IMR-90 (cell line): ENCODE results near the gene CALN1. TPM values are rescaled to one million over a fixed set of nuclear protein-coding genes. Genes with fewer than 3 reads are reported as not detected.

Experiments used
- ATAC-seq: fragments of 200-7000 bp; cut with Tn5 transposase; 2 replicates; pipeline ENCODE4 v1.9.1; 2020; ENCODE audit warnings: low read depth, mild to moderate bottlenecking, moderate library complexity
- BruUV-seq: library from RNA; stranded (reverse); fragments of 400-500 nt; replicated peaks from 2 replicates; lab custom pipeline; 2021; lab: Mats Ljungman, UMichigan
- CTCF ChIA-PET: fragments of 300-600 bp; formaldehyde crosslinking; extraction: SDS; loops from one replicate; lab custom pipeline; 2021; ENCODE audit warnings: antibody characterized with exemption; lab: Yijun Ruan, JAX
- POLR2A ChIA-PET: fragments of 300-600 bp; sonication (Branson Sonifier 250); formaldehyde crosslinking; loops from one replicate; lab custom pipeline; 2022; ENCODE audit warnings: antibody characterized with exemption; ENCODE audit not compliant: unreplicated experiment; lab: Charles Lee
- DNase-seq: peaks from one replicate; pipeline ENCODE4 v3.0.0; 2013
- H2AFZ ChIP-seq: replicated peaks from 2 replicates; pipeline ENCODE3; 2013; ENCODE audit warnings: low read length, mild to moderate bottlenecking; ENCODE audit not compliant: poor library complexity
- H2AK5ac ChIP-seq: 2 replicates; pipeline ENCODE4 v1.6.1; 2013; ENCODE audit warnings: low read depth, low read length, inconsistent platforms
- H2AK9ac ChIP-seq: replicated peaks from 2 replicates; pipeline ENCODE3; 2013; ENCODE audit warnings: mild to moderate bottlenecking, low read depth, low read length, moderate library complexity; ENCODE audit not compliant: poor library complexity
- H2BK120ac ChIP-seq: 2 replicates; pipeline ENCODE4 v1.6.1; 2013; ENCODE audit warnings: low read depth, low read length, inconsistent platforms
- H2BK15ac ChIP-seq: 3 replicates; pipeline ENCODE4 v1.6.1; 2013; ENCODE audit warnings: low read depth, low read length, inconsistent platforms
- H2BK20ac ChIP-seq: 2 replicates; pipeline ENCODE4 v1.6.1; 2013; ENCODE audit warnings: low read depth, mild to moderate bottlenecking, inconsistent platforms, low read length, moderate library complexity
- H2BK5ac ChIP-seq: 2 replicates; pipeline ENCODE4 v1.6.1; 2013; ENCODE audit warnings: mild to moderate bottlenecking, low read depth, low read length, inconsistent platforms; ENCODE audit not compliant: poor library complexity, severe bottlenecking
- H3K14ac ChIP-seq: replicated peaks from 2 replicates; pipeline ENCODE4 v1.6.1; 2013; ENCODE audit warnings: low read depth, low read length, inconsistent platforms
- H3K18ac ChIP-seq: 2 replicates; pipeline ENCODE4 v1.6.1; 2013; ENCODE audit warnings: low read depth, low read length, control low read depth
- H3K23ac ChIP-seq: 2 replicates; pipeline ENCODE4 v1.6.1; 2013; ENCODE audit warnings: low read depth, low read length, inconsistent platforms
- H3K27ac ChIP-seq: 2 replicates; pipeline ENCODE4 v1.5.1; 2013; ENCODE audit warnings: mild to moderate bottlenecking, control low read depth, low read length; ENCODE audit not compliant: insufficient read depth
- H3K27me3 ChIP-seq: 2 replicates; pipeline ENCODE4 v1.6.1; 2013; ENCODE audit warnings: low read length; ENCODE audit not compliant: control insufficient read depth, insufficient read depth
- H3K36me3 ChIP-seq: 2 replicates; pipeline ENCODE4 v1.6.1; 2013; ENCODE audit warnings: low read length, mixed read lengths; ENCODE audit not compliant: control insufficient read depth, insufficient read depth
- H3K4ac ChIP-seq: 2 replicates; pipeline ENCODE4 v1.6.1; 2013; ENCODE audit warnings: low read depth, low read length, inconsistent platforms
- H3K4me1 ChIP-seq: 2 replicates; pipeline ENCODE4 v1.6.1; 2013; ENCODE audit warnings: low read length, mixed read lengths; ENCODE audit not compliant: control insufficient read depth, insufficient read depth
- H3K4me2 ChIP-seq: 2 replicates; pipeline ENCODE4 v1.6.1; 2013; ENCODE audit warnings: low read depth, mild to moderate bottlenecking, control low read depth, low read length, moderate library complexity
- H3K4me3 ChIP-seq: 2 replicates; pipeline ENCODE4 v1.5.1; 2013; ENCODE audit warnings: low read depth, mild to moderate bottlenecking, control low read depth, low read length, moderate library complexity; ENCODE audit not compliant: insufficient read depth
- H3K56ac ChIP-seq: 2 replicates; pipeline ENCODE4 v1.6.1; 2013; ENCODE audit warnings: low read length, inconsistent platforms; ENCODE audit not compliant: insufficient read depth; ENCODE audit errors: extremely low read depth
- H3K79me1 ChIP-seq, 2 experiments: 2 replicates each; pipeline ENCODE4 v1.6.1; 2013; ENCODE audit warnings: low read length in 2 of 2, inconsistent platforms in 1 of 2, low read depth in 1 of 2
- H3K9ac ChIP-seq: 2 replicates; pipeline ENCODE4 v1.6.1; 2013; ENCODE audit warnings: low read depth, low read length, control low read depth
- H3K9me1 ChIP-seq: 2 replicates; pipeline ENCODE4 v1.6.1; 2013; ENCODE audit warnings: low read length, inconsistent platforms; ENCODE audit not compliant: insufficient read depth
- H3K9me3 ChIP-seq: 2 replicates; pipeline ENCODE4 v1.6.1; 2013; ENCODE audit warnings: low read length; ENCODE audit not compliant: control insufficient read depth, insufficient read depth
- H4K20me1 ChIP-seq: 2 replicates; pipeline ENCODE4 v1.6.1; 2013; ENCODE audit warnings: low read length, inconsistent platforms; ENCODE audit not compliant: insufficient read depth
- H4K5ac ChIP-seq: 2 replicates; pipeline ENCODE4 v1.6.1; 2013; ENCODE audit warnings: mild to moderate bottlenecking, low read depth, low read length, control low read depth
- H4K8ac ChIP-seq, 2 experiments: 2 replicates each; pipeline ENCODE4 v1.6.1; 2013; ENCODE audit warnings: low read depth in 2 of 2, low read length in 2 of 2, control low read depth in 1 of 2, inconsistent platforms in 1 of 2
- H4K91ac ChIP-seq: 2 replicates; pipeline ENCODE4 v1.6.1; 2013; ENCODE audit warnings: low read depth, low read length, inconsistent platforms; ENCODE audit not compliant: insufficient read depth
- BHLHE40 ChIP-seq: fragments of 150-350 bp; IDR thresholded peaks from 2 replicates; pipeline ENCODE4 v1.6.1; 2016; ENCODE audit warnings: mild to moderate bottlenecking, low read depth, low read length
- WGBS, 2 experiments: methylation state at CpG; one replicate each; pipeline versions ENCODE4 v1.1.5 to v1.1.7; 2013; ENCODE audit warnings: missing lambda C conversion rate in 2 of 2; ENCODE audit not compliant: insufficient read length in 1 of 2; ENCODE audit errors: extremely low coverage in 2 of 2; 5-methylcytosine and 5-hydroxymethylcytosine counted together
- dilution Hi-C: fragments of 300-500 bp; cut with HindIII; formaldehyde crosslinking; loops from one replicate; pipeline ENCODE4 v1.14.3; 2018; ENCODE audit warnings: low sequenced_read_pairs; ENCODE audit not compliant: unreplicated experiment
- in situ Hi-C: fragments of 300-500 bp; cut with MboI; formaldehyde crosslinking; loops from 3 replicates; pipeline ENCODE4 v1.14.3; 2019; ENCODE audit warnings: low sequenced_read_pairs, inconsistent platforms, mixed read lengths
- intact Hi-C: fragments of 100-400 bp; cut with micrococcal nuclease; formaldehyde crosslinking; loops from 2 replicates; pipeline ENCODE4 v1.10.0; 2022
- polyA plus RNA-seq, 3 experiments: library from polyadenylated mRNA; depleted of rRNA; stranded (reverse); fragments of >200 nt; gene quantifications; 2 replicates each; pipeline ENCODE4 v1.2.3, GENCODE V29; 2012; ENCODE audit warnings: low replicate concordance in 1 of 3
- total RNA-seq: library from RNA; depleted of rRNA; stranded (reverse); fragments of >200 nt; gene quantifications from 2 replicates; pipeline ENCODE4 v1.2.3, GENCODE V29; 2012

CALN1 gene
- total and polyA plus RNA-seq, 2 of the 4 experiments (the other 2 are of a cell fraction): not detected

- H2AFZ ChIP-seq: no peak overlapping the region
- H3K27ac ChIP-seq: no peak overlapping the region
- H4K5ac ChIP-seq: no peak overlapping the region
- H3K4me2 ChIP-seq: no peak overlapping the region
- H3K14ac ChIP-seq: no peak overlapping the region
- no peaks in the 10 kb centered on the region for H4K20me1 ChIP-seq
- no peak overlapping the region for H3K18ac ChIP-seq
- peaks cover 25% of the 10 kb centered on the region for H3K9me3 ChIP-seq
- H2AK5ac ChIP-seq: no peak overlapping the region
- ATAC-seq (no peak), DNase-seq (no peak)
- H2BK120ac ChIP-seq: no peak overlapping the region
- no peak overlapping the region for H2AK9ac ChIP-seq
- no TSS peak for BruUV-seq
- no peaks in the 10 kb centered on the region for H3K27me3 ChIP-seq
- intact Hi-C loops (no loop called here), in situ Hi-C loops (no loop called here), dilution Hi-C loops (no loop called here)
- no CpG with 5 or more reads among the region's 3 CpGs for WGBS, 2 experiments
- H3K79me1 ChIP-seq: no peaks in the 10 kb centered on the region
- no peaks in the 10 kb centered on the region for H3K36me3 ChIP-seq
- no peak overlapping the region for H2BK20ac ChIP-seq
- H2BK5ac ChIP-seq: no peak overlapping the region
- H3K4me1 ChIP-seq: no peaks in the 10 kb centered on the region
- no peak overlapping the region for H3K23ac ChIP-seq
- H2BK15ac ChIP-seq: no peak overlapping the region
- no peak overlapping the region for H4K8ac ChIP-seq
- no peak overlapping the region for H3K9ac ChIP-seq
- TF ChIP-seq BHLHE40: no peak
- no peak overlapping the region for H3K56ac ChIP-seq
- no peak overlapping the region for H4K91ac ChIP-seq
- no peak overlapping the region for H3K4me3 ChIP-seq
- CTCF ChIA-PET: no interaction called here
- POLR2A ChIA-PET: no interaction called here
- H3K9me1 ChIP-seq: no peaks in the 10 kb centered on the region
- no peak overlapping the region for H3K4ac ChIP-seq
These were observed 607.9 kb downstream of the CALN1 start for GRCh38 chr7:71804256-71804655.
